Ovary (tissue), 3 donors: ENCODE measurements around the gene RAB27B.

Experiments used
- POLR2A ChIP-seq: fragments of 450-650 bp; IDR thresholded peaks from one replicate; pipeline ENCODE4 v1.6.1; 2017; ENCODE audit warnings: antibody characterized with exemption, mild to moderate bottlenecking, moderate library complexity
- TF ChIP-seq, protein P1 (sequence below), 3 donors: fragments of 450-650 bp in 2 of 3; fragments of 200-600 bp in 1 of 3; IDR thresholded peaks; one replicate each; pipeline versions ENCODE4 v1.5.1 to v1.8.0; 2016 to 2022; ENCODE audit warnings: antibody characterized with exemption in 3 of 3, mild to moderate bottlenecking in 1 of 3
- donor health status: DM: no; HTN: no; CAD: no.

DNA sequence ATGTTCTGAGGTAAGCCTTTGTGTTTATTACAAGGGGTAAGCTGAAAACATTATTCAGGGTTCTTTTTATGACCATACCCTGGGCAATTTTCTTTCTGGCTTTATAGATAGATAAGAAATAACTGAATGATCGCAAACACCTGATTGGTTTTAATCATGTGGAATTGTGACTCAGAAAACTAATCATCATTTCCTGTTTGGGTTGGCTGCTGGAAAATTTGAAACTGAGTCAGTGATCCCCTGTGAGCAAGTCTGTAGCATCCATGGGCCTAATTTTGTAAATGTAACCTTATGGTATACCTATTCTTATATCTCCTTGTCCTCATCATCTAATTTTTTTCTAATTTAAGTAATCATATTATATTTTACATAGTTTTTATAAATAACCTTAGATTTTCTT, 96.7 kb downstream of the RAB27B start:
- TF ChIP-seq POLR2A, result no peak
- TF ChIP-seq, protein P1, sequence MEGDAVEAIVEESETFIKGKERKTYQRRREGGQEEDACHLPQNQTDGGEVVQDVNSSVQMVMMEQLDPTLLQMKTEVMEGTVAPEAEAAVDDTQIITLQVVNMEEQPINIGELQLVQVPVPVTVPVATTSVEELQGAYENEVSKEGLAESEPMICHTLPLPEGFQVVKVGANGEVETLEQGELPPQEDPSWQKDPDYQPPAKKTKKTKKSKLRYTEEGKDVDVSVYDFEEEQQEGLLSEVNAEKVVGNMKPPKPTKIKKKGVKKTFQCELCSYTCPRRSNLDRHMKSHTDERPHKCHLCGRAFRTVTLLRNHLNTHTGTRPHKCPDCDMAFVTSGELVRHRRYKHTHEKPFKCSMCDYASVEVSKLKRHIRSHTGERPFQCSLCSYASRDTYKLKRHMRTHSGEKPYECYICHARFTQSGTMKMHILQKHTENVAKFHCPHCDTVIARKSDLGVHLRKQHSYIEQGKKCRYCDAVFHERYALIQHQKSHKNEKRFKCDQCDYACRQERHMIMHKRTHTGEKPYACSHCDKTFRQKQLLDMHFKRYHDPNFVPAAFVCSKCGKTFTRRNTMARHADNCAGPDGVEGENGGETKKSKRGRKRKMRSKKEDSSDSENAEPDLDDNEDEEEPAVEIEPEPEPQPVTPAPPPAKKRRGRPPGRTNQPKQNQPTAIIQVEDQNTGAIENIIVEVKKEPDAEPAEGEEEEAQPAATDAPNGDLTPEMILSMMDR (IDR thresholded peaks at IDR 0.05), result no peak
